AG04450 (cell line): ENCODE data around the gene PCBP4. TPM values are rescaled to one million over a fixed set of nuclear protein-coding genes. Genes with fewer than 3 reads are reported as not detected.

Source experiments
- CTCF ChIA-PET: fragments of 300-600, 350-600 bp; formaldehyde crosslinking; extraction: SDS; loops from one replicate; lab custom pipeline; 2022; ENCODE audit warnings: antibody characterized with exemption, inconsistent platforms; lab: Charles Lee
- POLR2A ChIA-PET: fragments of 350-600 bp; formaldehyde crosslinking; extraction: SDS; loops from one replicate; lab custom pipeline; 2021; ENCODE audit warnings: antibody characterized with exemption, inconsistent platforms; lab: Yijun Ruan, JAX
- DNase-seq: peaks from one replicate; pipeline ENCODE4 v3.0.0-alpha.2; 2011; ENCODE audit warnings: low read depth, low spot score
- H3K27ac ChIP-seq: one replicate; pipeline ENCODE4 v1.5.1; 2012; ENCODE audit warnings: low read depth, low read length, control low read depth
- H3K27me3 ChIP-seq: one replicate; pipeline ENCODE4 v1.6.0; 2012; ENCODE audit warnings: low read length; ENCODE audit not compliant: control insufficient read depth, insufficient read depth
- H3K4me3 ChIP-seq: 2 replicates; pipeline ENCODE4 v1.5.1; 2011; ENCODE audit warnings: mild to moderate bottlenecking, low read depth, low read length, control low read depth
- H3K9me3 ChIP-seq: 2 replicates; pipeline ENCODE4 v1.5.1; 2012; ENCODE audit warnings: low read length; ENCODE audit not compliant: control insufficient read depth, insufficient read depth
- polyA plus RNA-seq: library from polyadenylated mRNA; depleted of rRNA; stranded (reverse); fragments of >200 nt; gene quantifications from 2 replicates; pipeline ENCODE4 v1.2.3, GENCODE V29; 2011
- TF ChIP-seq, protein P1 (sequence below): IDR thresholded peaks from 2 replicates; pipeline ENCODE4 v1.5.1; 2011; ENCODE audit warnings: low read depth, low read length, control low read depth, inconsistent platforms

The PCBP4 gene
- polyA plus RNA-seq, 1 experiment, result 54.6 TPM

DNA sequence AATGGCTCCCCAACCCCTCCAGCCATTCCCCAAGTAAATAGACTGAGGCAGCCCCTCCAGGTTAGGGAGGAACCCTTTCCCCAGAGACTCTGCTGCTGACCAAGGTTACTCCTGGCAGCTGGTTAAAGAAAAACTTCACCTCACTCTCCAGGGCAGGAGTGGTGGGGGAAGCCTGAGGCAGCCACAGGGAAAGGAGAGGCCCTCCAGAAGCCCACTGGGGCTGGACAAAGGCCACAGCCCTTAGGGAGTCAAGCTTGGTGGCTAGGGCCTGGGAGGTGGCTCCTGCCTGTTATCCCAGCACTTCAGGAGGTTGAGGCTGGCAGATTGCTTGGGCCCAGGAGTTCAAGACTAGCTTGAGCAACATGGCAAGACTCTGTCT, 17.0 kb upstream of the PCBP4 start:
- ChIA-PET POLR2A (interaction anchor here (0.5 to 2.9 kb wide), 6 partner anchors 8 to 70 kb away, joined by 3 to 29 read pairs (median 6); partner anchors contain the start of genes ABHD14A, ABHD14B and RPL29), CTCF (interaction anchor here (3.9 to 5.6 kb wide), 2 partner anchors 10 to 42 kb away, joined by 24 to 48 read pairs; partner anchors contain the start of genes ABHD14A, ABHD14B, PARP3 and RRP9)
- TF ChIP-seq, protein P1, sequence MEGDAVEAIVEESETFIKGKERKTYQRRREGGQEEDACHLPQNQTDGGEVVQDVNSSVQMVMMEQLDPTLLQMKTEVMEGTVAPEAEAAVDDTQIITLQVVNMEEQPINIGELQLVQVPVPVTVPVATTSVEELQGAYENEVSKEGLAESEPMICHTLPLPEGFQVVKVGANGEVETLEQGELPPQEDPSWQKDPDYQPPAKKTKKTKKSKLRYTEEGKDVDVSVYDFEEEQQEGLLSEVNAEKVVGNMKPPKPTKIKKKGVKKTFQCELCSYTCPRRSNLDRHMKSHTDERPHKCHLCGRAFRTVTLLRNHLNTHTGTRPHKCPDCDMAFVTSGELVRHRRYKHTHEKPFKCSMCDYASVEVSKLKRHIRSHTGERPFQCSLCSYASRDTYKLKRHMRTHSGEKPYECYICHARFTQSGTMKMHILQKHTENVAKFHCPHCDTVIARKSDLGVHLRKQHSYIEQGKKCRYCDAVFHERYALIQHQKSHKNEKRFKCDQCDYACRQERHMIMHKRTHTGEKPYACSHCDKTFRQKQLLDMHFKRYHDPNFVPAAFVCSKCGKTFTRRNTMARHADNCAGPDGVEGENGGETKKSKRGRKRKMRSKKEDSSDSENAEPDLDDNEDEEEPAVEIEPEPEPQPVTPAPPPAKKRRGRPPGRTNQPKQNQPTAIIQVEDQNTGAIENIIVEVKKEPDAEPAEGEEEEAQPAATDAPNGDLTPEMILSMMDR, result no peak
- H3K4me3 ChIP-seq, result peak overlapping the region; percentile 73
- H3K9me3 ChIP-seq, result no peaks in the 10 kb centered on the region; the same call in 1 of the 2 replicates
- no peaks in the 10 kb centered on the region for H3K27me3 ChIP-seq
- no peak for DNase-seq
- H3K27ac ChIP-seq, result peak overlapping the region; percentile 31

DNA sequence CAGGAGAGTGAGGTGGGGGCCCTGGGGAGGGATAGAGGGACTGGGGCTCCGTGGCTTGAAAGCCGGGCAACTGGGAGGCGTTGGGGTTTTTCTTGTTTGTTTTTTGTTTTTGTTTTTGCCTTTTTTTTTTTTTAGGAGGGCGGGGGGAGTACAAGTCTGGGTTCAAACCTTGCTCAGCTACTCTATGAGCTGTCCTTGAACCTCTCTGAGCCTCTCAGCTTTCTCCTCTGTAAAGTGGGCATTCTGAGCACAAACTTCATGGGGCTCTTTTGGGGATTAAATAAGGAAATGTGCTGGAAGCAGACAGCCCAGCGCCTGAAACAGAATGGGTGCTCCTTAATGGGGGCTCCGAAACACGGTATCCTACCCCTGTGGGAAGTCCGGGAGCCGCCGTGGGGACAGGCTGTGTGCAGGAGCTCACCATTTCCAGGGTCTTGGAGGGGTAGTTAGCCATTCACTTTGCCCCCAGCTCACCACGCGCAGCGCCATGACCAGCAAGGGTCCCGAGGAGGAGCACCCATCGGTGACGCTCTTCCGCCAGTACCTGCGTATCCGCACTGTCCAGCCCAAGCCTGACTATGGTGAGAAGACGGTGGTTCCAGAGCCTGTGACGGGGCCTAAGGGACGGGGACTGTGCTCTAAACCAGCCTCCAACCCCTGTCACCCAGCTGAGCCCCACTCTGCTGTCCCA, 16.5 kb upstream of the PCBP4 start:
- ChIA-PET CTCF (interaction anchor here (0.9 to 5.6 kb wide), 4 partner anchors 10 to 42 kb away, joined by 3 to 48 read pairs (median 14); partner anchors contain the start of genes ABHD14A, ABHD14B, PARP3 and RRP9), POLR2A (interaction anchor here (0.5 to 2.9 kb wide), 12 partner anchors 8 to 539 kb away, joined by 3 to 29 read pairs (median 5); partner anchors contain the start of genes ABHD14A, ABHD14B, PCBP4 and RPL29)
- TF ChIP-seq, protein P1, result no peak

DNA sequence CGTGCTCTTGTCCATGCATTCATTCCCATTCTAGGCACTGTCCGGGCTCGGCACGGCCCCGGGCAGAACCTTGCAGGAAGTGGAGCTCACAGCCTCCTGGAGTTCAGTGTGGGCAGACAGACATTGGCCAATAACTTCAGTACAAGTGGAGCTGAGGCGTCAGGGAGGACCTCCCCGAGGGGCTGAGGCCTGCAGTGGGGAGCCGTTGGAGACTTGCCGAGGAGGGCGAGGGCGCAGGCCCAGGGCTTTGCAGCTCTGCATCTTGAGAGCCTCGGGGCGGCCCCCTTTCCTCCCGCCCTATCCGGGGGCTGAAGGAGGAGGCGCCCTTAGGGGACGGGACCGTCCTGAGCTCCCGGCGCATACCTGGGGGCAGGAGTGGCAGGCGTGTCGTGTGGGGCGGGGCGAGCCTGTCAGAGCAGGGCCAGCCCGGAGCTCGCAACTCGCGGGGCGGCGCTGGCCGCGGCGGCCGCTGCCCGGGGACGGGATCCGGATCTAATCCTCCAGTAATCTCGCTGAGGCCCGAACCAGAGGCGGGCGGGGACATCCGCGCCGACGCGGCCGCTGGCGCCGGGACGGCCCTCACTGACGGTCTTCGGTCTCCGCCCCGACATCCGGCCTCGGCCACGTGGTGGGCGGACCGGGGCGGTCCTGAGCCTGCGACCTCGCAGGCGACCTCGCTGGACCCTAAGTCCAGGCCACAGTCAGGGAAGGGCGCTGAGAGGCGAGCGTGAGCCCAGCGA, 15.8 kb upstream of the PCBP4 start, which contains the start of gene ACY1:
ACY1 (plus strand) TSS at position 698 of the 740 bp plus-strand sequence. CDS start 530 bp downstream, outside the sequence.
- no peaks in the 10 kb centered on the region; the same call in 1 of the 2 replicates for H3K9me3 ChIP-seq

More for the DNA sequence above, 16.5 kb upstream of the PCBP4 start:
- no peak for DNase-seq
- Histone ChIP-seq H3K27me3 (no peaks in the 10 kb centered on the region), H3K27ac (peak overlapping the region; percentile 95), H3K4me3 (peak overlapping the region; percentile 73), H3K9me3 (no peaks in the 10 kb centered on the region; the same call in 1 of the 2 replicates)

GRCh38 chr3:51982352-51982837, 15.1 kb upstream of the PCBP4 start:
- Histone ChIP-seq H3K4me3 (peak overlapping the region; percentile 73), H3K27me3 (no peaks in the 10 kb centered on the region), H3K27ac (peak overlapping the region; percentile 95), H3K9me3 (no peaks in the 10 kb centered on the region; the same call in 1 of the 2 replicates)
- TF ChIP-seq, protein P1, result peak; percentile 56
- POLR2A ChIA-PET, result interaction anchor here (0.6 to 2.9 kb wide), 9 partner anchors 9 to 1426 kb away, joined by 3 to 29 read pairs (median 6); partner anchors contain the start of genes ABHD14B, PARP3, PCBP4 and RPL29
- no peak for DNase-seq
- CTCF ChIA-PET, result interaction anchor here (0.9 to 5.6 kb wide), 4 partner anchors 8 to 74 kb away, joined by 3 to 48 read pairs (median 14); partner anchors contain the start of genes ABHD14A, ABHD14B, DUSP7 and PARP3

More for the DNA sequence above, 15.8 kb upstream of the PCBP4 start, which contains the start of gene ACY1:
- H3K4me3 ChIP-seq, result peak within 1 kb of the TSS; percentile 73
- ChIA-PET CTCF (interaction anchor here (0.9 to 5.6 kb wide), 5 partner anchors 9 to 73 kb away, joined by 3 to 48 read pairs (median 3); partner anchors contain the start of genes ABHD14A, ABHD14B, DUSP7 and PARP3), POLR2A (interaction anchor here (0.5 to 2.9 kb wide), 11 partner anchors 9 to 1426 kb away, joined by 3 to 29 read pairs (median 5); partner anchors contain the start of genes ABHD14B, PARP3, PCBP4 and RPL29)
- H3K27me3 ChIP-seq, result no peaks in the 10 kb centered on the region
- peak within 1 kb of the TSS; percentile 95 for H3K27ac ChIP-seq
- DNase-seq, result peak; percentile 68
- TF ChIP-seq, protein P1, result no peak
